Stimulated activated naive CD8-positive, alpha-beta T cell treated with anti-CD3 and anti-CD28 coated beads, Interleukin-15, amount 100 ng/mL, for 72 hours (primary cell): ENCODE measurements around the gene NFYC.
A peak's percentile ranks its signal among the peaks of the same experiment; 100 is the strongest.

Experiments used
- ATAC-seq: fragments of 150-1000 bp; cut with Tn5 transposase; 2 replicates; pipeline ENCODE4 v1.10.0; 2021; ENCODE audit warnings: mild to moderate bottlenecking, moderate library complexity
- DNase-seq, 2 donors: peaks; one replicate each; pipeline ENCODE4 v3.0.0; 2021 to 2022
- H3K27ac Mint-ChIP-seq, 2 donors: one replicate each; pipeline ENCODE4 v1.8.0; 2022; ENCODE audit warnings: mild to moderate bottlenecking in 2 of 2, mixed read lengths in 2 of 2, moderate library complexity in 2 of 2
- H3K27me3 Mint-ChIP-seq: one replicate; pipeline ENCODE4 v1.8.0; 2022; ENCODE audit warnings: mixed read lengths
- H3K4me1 Mint-ChIP-seq: one replicate; pipeline ENCODE4 v1.8.0; 2022; ENCODE audit warnings: mild to moderate bottlenecking, mixed read lengths
- H3K4me3 Mint-ChIP-seq, 2 donors: one replicate each; pipeline ENCODE4 v1.8.0; 2022; ENCODE audit warnings: mild to moderate bottlenecking in 2 of 2, mixed read lengths in 2 of 2, moderate library complexity in 1 of 2
- H3K9me3 Mint-ChIP-seq, 2 donors: one replicate each; pipeline ENCODE4 v1.8.0; 2022; ENCODE audit warnings: mixed read lengths in 2 of 2

The NFYC gene

GRCh38 chr1:40691538-40692428, at the start of gene NFYC:
Gene NFYC, plus strand, starts transcription at chr1:40691704. Its CDS starts 47,140 bp downstream, at chr1:40738844.
- Mint-ChIP-seq H3K27me3 (no peaks in the 10 kb centered on the region), H3K4me3 (peak within 1 kb of the TSS; percentile 91 to 94), H3K4me1 (peaks cover 56% of the 10 kb centered on the region), H3K27ac (peak within 1 kb of the TSS; percentile 99 to 100), H3K9me3 (peaks cover 0 to 4% of the 10 kb centered on the region in 2 donors)
- peak; percentile 97 to 98 for DNase-seq
- peak; percentile 91 for ATAC-seq

GRCh38 chr1:40645118-40645680, 46.3 kb upstream of the NFYC start:
- DNase-seq, result no peak
- Mint-ChIP-seq H3K4me3 (no peak overlapping the region), H3K9me3 (no peaks in the 10 kb centered on the region), H3K27ac (peak overlapping the region in 1 of 2 donors; percentile 38), H3K4me1 (peaks cover 29% of the 10 kb centered on the region), H3K27me3 (peaks cover 23% of the 10 kb centered on the region)
- ATAC-seq, result no peak

- Mint-ChIP-seq H3K27ac (no peak overlapping the region), H3K4me1 (peaks cover 18% of the 10 kb centered on the region), H3K4me3 (no peak overlapping the region), H3K9me3 (no peaks in the 10 kb centered on the region), H3K27me3 (peaks cover 20% of the 10 kb centered on the region)
- no peak for DNase-seq
- ATAC-seq, result no peak
Observed at GRCh38 chr1:40646315-40646714, 45.2 kb upstream of the NFYC start.

GRCh38 chr1:40648200-40648599, 43.3 kb upstream of the NFYC start:
- Mint-ChIP-seq H3K4me3 (no peak overlapping the region), H3K4me1 (peaks cover 13% of the 10 kb centered on the region), H3K27ac (no peak overlapping the region), H3K27me3 (peaks cover 20% of the 10 kb centered on the region), H3K9me3 (no peaks in the 10 kb centered on the region)
- ATAC-seq, result no peak
- DNase-seq, result no peak

GRCh38 chr1:40648928-40649591, 42.4 kb upstream of the NFYC start:
- no peak overlapping the region for H3K27ac Mint-ChIP-seq
- no peaks in the 10 kb centered on the region for H3K9me3 Mint-ChIP-seq
- ATAC-seq, result no peak
- H3K27me3 Mint-ChIP-seq, result peaks cover 20% of the 10 kb centered on the region
- H3K4me1 Mint-ChIP-seq, result peaks cover 13% of the 10 kb centered on the region
- no peak for DNase-seq
- H3K4me3 Mint-ChIP-seq, result no peak overlapping the region

- no peaks in the 10 kb centered on the region for H3K9me3 Mint-ChIP-seq
- DNase-seq (no peak), ATAC-seq (no peak)
- H3K4me3 Mint-ChIP-seq, result no peak overlapping the region
- H3K4me1 Mint-ChIP-seq, result peaks cover 13% of the 10 kb centered on the region
- H3K27me3 Mint-ChIP-seq, result peaks cover 25% of the 10 kb centered on the region
- H3K27ac Mint-ChIP-seq, result no peak overlapping the region
Observed at GRCh38 chr1:40649592-40649930, 41.9 kb upstream of the NFYC start.

- ATAC-seq (peak; percentile 70), DNase-seq (no peak)
- peaks cover 30% of the 10 kb centered on the region for H3K27me3 Mint-ChIP-seq
Observed at GRCh38 chr1:40650075-40650474, 41.4 kb upstream of the NFYC start.

GRCh38 chr1:40651138-40651857, 40.2 kb upstream of the NFYC start:
- no peak for ATAC-seq
- Mint-ChIP-seq H3K9me3 (no peaks in the 10 kb centered on the region), H3K27me3 (peaks cover 30% of the 10 kb centered on the region), H3K4me3 (no peak overlapping the region), H3K27ac (no peak overlapping the region), H3K4me1 (peaks cover 13% of the 10 kb centered on the region)
- no peak for DNase-seq

More at GRCh38 chr1:40650075-40650474, 41.4 kb upstream of the NFYC start:
- Mint-ChIP-seq H3K9me3 (no peaks in the 10 kb centered on the region), H3K4me3 (no peak overlapping the region), H3K27ac (no peak overlapping the region), H3K4me1 (peaks cover 13% of the 10 kb centered on the region)

GRCh38 chr1:40652468-40652867, 39.0 kb upstream of the NFYC start:
- DNase-seq (no peak), ATAC-seq (no peak)
- Mint-ChIP-seq H3K27ac (no peak overlapping the region), H3K27me3 (peaks cover 30% of the 10 kb centered on the region), H3K4me3 (no peak overlapping the region), H3K4me1 (peaks cover 13% of the 10 kb centered on the region), H3K9me3 (no peaks in the 10 kb centered on the region)

GRCh38 chr1:40652979-40653378, 38.5 kb upstream of the NFYC start:
- H3K27ac Mint-ChIP-seq, result no peak overlapping the region
- no peak overlapping the region for H3K4me3 Mint-ChIP-seq
- H3K4me1 Mint-ChIP-seq, result peaks cover 13% of the 10 kb centered on the region
- H3K9me3 Mint-ChIP-seq, result no peaks in the 10 kb centered on the region
- H3K27me3 Mint-ChIP-seq, result peaks cover 26% of the 10 kb centered on the region
- no peak for ATAC-seq
- DNase-seq, result no peak

- no peaks in the 10 kb centered on the region for H3K9me3 Mint-ChIP-seq
- H3K27ac Mint-ChIP-seq, result no peak overlapping the region
- ATAC-seq (no peak), DNase-seq (no peak)
- H3K27me3 Mint-ChIP-seq, result peaks cover 16% of the 10 kb centered on the region
- no peak overlapping the region for H3K4me3 Mint-ChIP-seq
- H3K4me1 Mint-ChIP-seq, result peaks cover 8% of the 10 kb centered on the region
Observed at GRCh38 chr1:40653851-40654537, 37.5 kb upstream of the NFYC start.

GRCh38 chr1:40657046-40657445, 34.5 kb upstream of the NFYC start:
- H3K4me3 Mint-ChIP-seq, result no peak overlapping the region
- ATAC-seq (no peak), DNase-seq (no peak)
- H3K27ac Mint-ChIP-seq, result no peak overlapping the region
- H3K9me3 Mint-ChIP-seq, result no peaks in the 10 kb centered on the region
- peaks cover 9% of the 10 kb centered on the region for H3K27me3 Mint-ChIP-seq
- no peaks in the 10 kb centered on the region for H3K4me1 Mint-ChIP-seq

GRCh38 chr1:40658751-40659648, 32.5 kb upstream of the NFYC start:
- Mint-ChIP-seq H3K27me3 (peaks cover 9% of the 10 kb centered on the region), H3K4me1 (peaks cover 16% of the 10 kb centered on the region)

GRCh38 chr1:40659649-40659947, 31.9 kb upstream of the NFYC start:
- Mint-ChIP-seq H3K4me3 (no peak overlapping the region), H3K27me3 (peaks cover 4% of the 10 kb centered on the region), H3K4me1 (peaks cover 22% of the 10 kb centered on the region), H3K27ac (no peak overlapping the region), H3K9me3 (no peaks in the 10 kb centered on the region)
- ATAC-seq (no peak), DNase-seq (no peak)

More at GRCh38 chr1:40658751-40659648, 32.5 kb upstream of the NFYC start:
- Mint-ChIP-seq H3K9me3 (no peaks in the 10 kb centered on the region), H3K4me3 (no peak overlapping the region), H3K27ac (no peak overlapping the region)
- DNase-seq, result no peak
- ATAC-seq, result no peak
